Vagina (tissue), 2 donors: Measurements from ENCODE around the gene PRM1.

ENCODE experiments used
- CTCF ChIP-seq, 3 experiments: fragments of 450-650 bp in 2 of 3; fragments of 200-600 bp in 1 of 3; sonication (generic) in 1 of 3; IDR thresholded peaks; one replicate each; pipeline ENCODE4 v1.5.1; 2017 to 2019; ENCODE audit warnings: antibody characterized with exemption in 3 of 3, mild to moderate bottlenecking in 2 of 3, moderate library complexity in 2 of 3
- POLR2AphosphoS5 ChIP-seq, 2 donors: sonication (generic); formaldehyde crosslinking; IDR thresholded peaks; one replicate each; pipeline ENCODE4 v1.9.0; 2017; ENCODE audit warnings: antibody characterized with exemption in 2 of 2, mild to moderate bottlenecking in 2 of 2, low read depth in 1 of 2; ENCODE audit not compliant: insufficient read depth in 1 of 2

- no peak for TF ChIP-seq CTCF (IDR thresholded peaks at IDR 0.05)
- TF ChIP-seq POLR2AphosphoS5 (IDR thresholded peaks at IDR 0.05; ENCODE audit: insufficient read depth in 1 of 2, low read depth in 1 of 2), result no peak
These were observed 22.4 kb upstream of the PRM1 start for GRCh38 chr16:11303405-11304138.
